Mucosa of rectum (tissue), 2 donors: Measurements from ENCODE around the gene TLX1.

Source experiments
- H3K27ac ChIP-seq, 2 donors: one replicate each; pipeline ENCODE4 v1.7.0; 2013; ENCODE audit warnings: inconsistent platforms in 2 of 2, low read depth in 2 of 2, low read length in 2 of 2
- H3K27me3 ChIP-seq, 2 donors: one replicate each; pipeline ENCODE4 v1.7.0; 2013; ENCODE audit warnings: low read length in 2 of 2; ENCODE audit not compliant: control insufficient read depth in 2 of 2, insufficient read depth in 2 of 2
- H3K36me3 ChIP-seq, 2 donors: one replicate each; pipeline ENCODE4 v1.7.0; 2013; ENCODE audit warnings: low read length in 2 of 2; ENCODE audit not compliant: control insufficient read depth in 2 of 2, insufficient read depth in 2 of 2
- H3K4me1 ChIP-seq, 2 donors: one replicate each; pipeline ENCODE4 v1.7.0; 2013; ENCODE audit warnings: low read length in 2 of 2, mild to moderate bottlenecking in 1 of 2; ENCODE audit not compliant: control insufficient read depth in 2 of 2, insufficient read depth in 2 of 2
- H3K4me3 ChIP-seq, 2 donors: one replicate each; pipeline ENCODE4 v1.7.0; 2013; ENCODE audit warnings: low read length in 2 of 2
- H3K9ac ChIP-seq, 2 donors: one replicate each; pipeline ENCODE4 v1.7.0; 2013; ENCODE audit warnings: low read length in 2 of 2, low read depth in 1 of 2, mild to moderate bottlenecking in 1 of 2
- H3K9me3 ChIP-seq, 2 donors: one replicate each; pipeline ENCODE4 v1.7.0; 2013; ENCODE audit warnings: low read length in 2 of 2; ENCODE audit not compliant: control insufficient read depth in 2 of 2
- donor health status: healthy.
- donor health status: Normal muscosa, but diverticular disease.

Gene TLX1

DNA sequence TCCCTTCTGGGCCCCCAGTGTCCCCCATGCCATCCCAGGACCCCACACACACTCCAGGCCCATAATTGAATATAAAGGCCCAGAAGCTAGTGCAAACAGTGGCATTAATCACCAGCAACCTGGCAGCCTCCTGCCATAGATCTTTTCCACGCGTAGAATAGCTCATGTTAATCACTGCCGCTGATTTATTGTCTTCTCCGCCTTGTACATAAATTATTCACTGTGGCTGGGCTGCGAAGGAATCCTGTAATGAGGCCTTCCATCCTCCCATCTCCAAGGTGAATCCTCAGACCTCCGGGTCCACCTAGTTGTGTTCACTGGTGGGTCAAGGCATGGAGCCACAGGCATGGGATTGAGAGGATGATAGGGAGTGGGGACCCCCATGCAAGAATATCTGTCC, 36.1 kb upstream of the TLX1 start:
- Histone ChIP-seq H3K27me3 (peaks cover 14 to 18% of the 10 kb centered on the region in 2 donors), H3K4me1 (peaks cover 4 to 7% of the 10 kb centered on the region in 2 donors), H3K4me3 (no peak overlapping the region), H3K9me3 (no peaks in the 10 kb centered on the region), H3K9ac (peak overlapping the region in 1 of 2 donors; percentile 10), H3K36me3 (no peaks in the 10 kb centered on the region), H3K27ac (peak overlapping the region; percentile 28 to 54)

DNA sequence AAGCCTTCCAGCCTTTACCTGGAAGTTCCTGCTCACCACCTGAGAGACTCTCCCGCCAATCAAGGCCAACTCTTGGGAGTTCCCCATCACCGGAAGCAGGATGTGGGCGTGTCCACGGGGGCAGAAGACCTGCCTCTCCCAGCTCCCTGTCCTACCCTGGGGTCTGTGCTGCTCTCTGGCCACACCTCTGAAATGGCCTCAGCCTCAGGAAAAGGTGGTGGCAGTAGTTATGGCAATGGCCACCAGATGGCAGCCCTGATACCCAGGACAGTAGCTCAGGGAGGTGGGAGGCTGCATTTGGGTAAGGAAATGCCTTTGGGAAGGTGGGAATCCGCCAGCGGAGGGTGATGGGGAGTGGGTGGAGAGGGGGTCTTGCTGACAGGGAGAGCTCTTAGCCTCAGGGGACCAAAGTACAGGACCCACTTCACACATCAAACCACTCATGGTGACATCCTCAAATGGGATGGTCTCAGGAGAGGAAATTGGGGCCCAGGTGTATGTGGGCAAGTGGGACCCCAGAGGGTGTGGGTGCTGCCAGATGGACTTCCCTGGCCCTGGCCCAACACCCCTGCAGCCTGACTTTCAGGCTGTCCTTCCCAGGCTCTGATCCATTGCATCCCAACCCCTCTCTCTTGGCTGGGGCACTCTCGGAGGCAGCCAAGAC, 35.4 kb upstream of the TLX1 start:
- H3K27me3 ChIP-seq: peaks cover 14 to 25% of the 10 kb centered on the region in 2 donors
- H3K4me1 ChIP-seq: peaks cover 4 to 5% of the 10 kb centered on the region in 2 donors
- peak overlapping the region in 1 of 2 donors; percentile 10 for H3K9ac ChIP-seq
- H3K9me3 ChIP-seq: no peaks in the 10 kb centered on the region
- no peak overlapping the region for H3K4me3 ChIP-seq
- H3K27ac ChIP-seq: peak overlapping the region; percentile 28 to 54
- H3K36me3 ChIP-seq: no peaks in the 10 kb centered on the region

DNA sequence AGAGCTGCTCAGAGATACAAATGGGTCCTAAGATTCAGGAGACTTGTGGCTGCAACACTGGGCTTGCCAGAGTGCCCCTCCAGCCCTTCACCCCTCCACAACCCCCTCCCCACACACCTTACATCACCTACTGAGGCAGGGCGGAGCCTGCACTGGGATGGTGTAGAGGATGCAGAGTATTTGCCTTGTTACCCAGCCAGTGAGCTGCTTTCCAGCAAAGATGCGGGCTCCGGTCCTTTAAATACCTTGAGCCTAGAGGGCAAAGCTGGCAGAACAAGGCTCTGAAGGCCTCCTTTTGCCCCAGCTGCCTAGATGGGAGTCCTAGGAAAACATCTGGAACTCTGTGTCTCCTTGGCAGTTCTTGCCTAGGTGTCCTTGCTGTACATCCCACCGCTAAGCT, 34.7 kb upstream of the TLX1 start:
- Histone ChIP-seq H3K36me3 (no peaks in the 10 kb centered on the region), H3K27me3 (peaks cover 14 to 25% of the 10 kb centered on the region in 2 donors), H3K9ac (no peak overlapping the region)

GRCh38 chr10:101097881-101098280, 33.2 kb upstream of the TLX1 start:
- Histone ChIP-seq H3K27ac (no peak overlapping the region), H3K36me3 (no peaks in the 10 kb centered on the region), H3K4me1 (peaks cover 3 to 4% of the 10 kb centered on the region in 2 donors), H3K9ac (no peak overlapping the region), H3K9me3 (no peaks in the 10 kb centered on the region), H3K27me3 (peaks cover 15 to 31% of the 10 kb centered on the region in 2 donors), H3K4me3 (no peak overlapping the region)

More for the DNA sequence above, 34.7 kb upstream of the TLX1 start:
- Histone ChIP-seq H3K9me3 (no peaks in the 10 kb centered on the region), H3K4me3 (no peak overlapping the region), H3K27ac (no peak overlapping the region), H3K4me1 (peaks cover 3 to 4% of the 10 kb centered on the region in 2 donors)

GRCh38 chr10:101099901-101100300, 31.2 kb upstream of the TLX1 start:
- no peak overlapping the region for H3K27ac ChIP-seq
- peaks cover 18 to 31% of the 10 kb centered on the region in 2 donors for H3K27me3 ChIP-seq
- H3K9me3 ChIP-seq: no peaks in the 10 kb centered on the region
- peaks cover 3 to 4% of the 10 kb centered on the region in 2 donors for H3K4me1 ChIP-seq
- H3K36me3 ChIP-seq: no peaks in the 10 kb centered on the region
- H3K9ac ChIP-seq: no peak overlapping the region
- H3K4me3 ChIP-seq: no peak overlapping the region

- Histone ChIP-seq H3K9ac (no peak overlapping the region), H3K36me3 (no peaks in the 10 kb centered on the region), H3K27ac (no peak overlapping the region), H3K9me3 (no peaks in the 10 kb centered on the region), H3K4me1 (no peaks in the 10 kb centered on the region), H3K27me3 (peaks cover 19 to 29% of the 10 kb centered on the region in 2 donors), H3K4me3 (no peak overlapping the region)
Observed at GRCh38 chr10:101101372-101101881, 29.7 kb upstream of the TLX1 start.

GRCh38 chr10:101103430-101103829, 27.7 kb upstream of the TLX1 start:
- H3K27me3 ChIP-seq: peaks cover 15 to 31% of the 10 kb centered on the region in 2 donors
- H3K4me3 ChIP-seq: no peak overlapping the region
- no peak overlapping the region for H3K27ac ChIP-seq
- no peak overlapping the region for H3K9ac ChIP-seq
- no peaks in the 10 kb centered on the region for H3K4me1 ChIP-seq
- H3K36me3 ChIP-seq: no peaks in the 10 kb centered on the region
- no peaks in the 10 kb centered on the region for H3K9me3 ChIP-seq

- no peak overlapping the region for H3K4me3 ChIP-seq
- no peak overlapping the region for H3K27ac ChIP-seq
- no peak overlapping the region for H3K9ac ChIP-seq
- H3K27me3 ChIP-seq: peaks cover 12 to 13% of the 10 kb centered on the region in 2 donors
- H3K36me3 ChIP-seq: no peaks in the 10 kb centered on the region
- no peaks in the 10 kb centered on the region for H3K4me1 ChIP-seq
- no peaks in the 10 kb centered on the region for H3K9me3 ChIP-seq
Observed at GRCh38 chr10:101106351-101106750, 24.7 kb upstream of the TLX1 start.

GRCh38 chr10:101107771-101108170, 23.3 kb upstream of the TLX1 start:
- Histone ChIP-seq H3K9ac (no peak overlapping the region), H3K4me3 (no peak overlapping the region), H3K36me3 (no peaks in the 10 kb centered on the region), H3K9me3 (no peaks in the 10 kb centered on the region), H3K27ac (no peak overlapping the region), H3K27me3 (peaks cover 2 to 15% of the 10 kb centered on the region in 2 donors), H3K4me1 (no peaks in the 10 kb centered on the region)

DNA sequence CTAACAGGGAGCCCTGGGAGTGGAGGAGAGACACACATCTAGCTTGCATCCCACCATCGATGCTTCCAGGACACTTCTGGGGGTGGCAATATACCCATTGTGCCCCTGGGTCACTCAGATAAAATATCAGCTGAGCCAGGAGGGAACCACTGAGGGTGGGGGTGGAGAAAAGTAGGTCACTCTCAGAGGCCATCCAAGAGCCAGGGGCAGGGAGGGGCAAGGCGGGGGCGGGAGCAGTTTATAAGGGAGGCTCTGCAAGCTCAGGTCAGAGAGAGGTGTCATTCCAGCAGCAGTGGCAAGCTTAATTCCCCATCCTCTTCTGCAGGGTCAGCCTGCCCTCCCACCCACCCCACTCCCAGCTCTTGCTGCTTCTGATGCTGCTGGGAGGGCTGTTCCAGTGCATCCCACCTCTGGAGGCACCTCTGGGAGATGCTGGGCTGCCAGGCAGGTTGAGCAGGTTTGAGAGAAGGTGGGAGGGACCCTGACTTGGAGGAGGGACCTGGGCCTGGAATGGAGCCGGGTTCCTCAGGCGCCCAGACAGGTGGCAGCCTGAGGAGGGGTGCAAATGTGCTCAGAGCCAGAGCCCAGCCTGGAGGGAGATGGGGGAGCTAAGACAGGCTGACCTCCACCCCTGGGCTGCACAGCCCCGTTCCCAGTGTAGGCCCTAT, 20.1 kb upstream of the TLX1 start:
- no peak overlapping the region for H3K4me3 ChIP-seq
- H3K9me3 ChIP-seq: no peaks in the 10 kb centered on the region
- no peak overlapping the region for H3K27ac ChIP-seq
- H3K36me3 ChIP-seq: no peaks in the 10 kb centered on the region
- H3K9ac ChIP-seq: no peak overlapping the region
- H3K4me1 ChIP-seq: no peaks in the 10 kb centered on the region
- peaks cover 4 to 10% of the 10 kb centered on the region in 2 donors for H3K27me3 ChIP-seq
